ENCODE results near the gene CNTROB. TPM values are rescaled to one million over a fixed set of nuclear protein-coding genes. Genes with fewer than 3 reads are reported as not detected.

CNTROB gene
- total and polyA plus RNA-seq, 2 donors (not counting 1 experiment from before 2014, with no cell fraction given), result 23.1 to 34.8 TPM

GRCh38 chr17:7932483-7932891 lies 481 bp downstream of the CNTROB start:
- Histone ChIP-seq H3K27ac (ENCODE audit: low read length in 2 of 2) (peak overlapping the region; percentile 75 to 88), H3K79me2 (ENCODE audit: control insufficient read depth, insufficient read depth, low read length) (peaks cover 35% of the 10 kb centered on the region), H3K4me2 (replicated peaks; ENCODE audit: low read depth, low read length, poor library complexity, severe bottlenecking) (peak overlapping the region; percentile 99), H3K36me3 (replicated peaks in 1 of 2; ENCODE audit: control extremely low read depth in 1 of 2, control insufficient read depth in 1 of 2, extremely low read depth in 1 of 2, insufficient read depth in 2 of 2, low read length in 1 of 2) (peaks cover 7 to 23% of the 10 kb centered on the region in 2 experiments), H3K9me3 (ENCODE audit: control extremely low read depth in 1 of 3, control insufficient read depth in 2 of 3, insufficient read depth in 1 of 3, low read length in 2 of 3) (no peaks in the 10 kb centered on the region), H3K9ac (ENCODE audit: low read length) (peak overlapping the region; percentile 93), H3K27me3 (replicated peaks in 1 of 4; ENCODE audit: control extremely low read depth in 1 of 4, control insufficient read depth in 3 of 4, insufficient read depth in 4 of 4, low read length in 3 of 4) (no peaks in the 10 kb centered on the region), H3K4me1 (ENCODE audit: control insufficient read depth in 2 of 2, insufficient read depth in 2 of 2, low read length in 2 of 2) (peaks cover 18 to 33% of the 10 kb centered on the region in 2 donors), H3K4me3 (ENCODE audit: control extremely low read depth in 1 of 5, extremely low read depth in 1 of 5, insufficient read depth in 1 of 5, low read depth in 2 of 5, low read length in 4 of 5) (peak overlapping the region; percentile 75 to 98 (median 89)), H2AFZ (ENCODE audit: insufficient read depth, low read depth, low read length, poor library complexity, severe bottlenecking) (peak overlapping the region; percentile 95), H4K20me1 (ENCODE audit: control insufficient read depth, insufficient read depth, low read length, poor library complexity, severe bottlenecking) (peaks cover 4% of the 10 kb centered on the region)
- TF ChIP-seq CTCF (IDR thresholded peaks at IDR 0.05) (no peak), EZH2 (IDR thresholded peaks at IDR 0.05; ENCODE audit: borderline replicate concordance, insufficient read depth, low read depth, low read length, poor library complexity, severe bottlenecking) (no peak)
- Mint-ChIP-seq H3K4me1 (peaks cover 44% of the 10 kb centered on the region), H3K27ac (peak overlapping the region; percentile 95), H3K9me3 (ENCODE audit: insufficient read depth) (no peaks in the 10 kb centered on the region), H3K4me3 (peak overlapping the region; percentile 95), H3K27me3 (no peaks in the 10 kb centered on the region)
- CTCF ChIA-PET, result interaction anchor here (0.6 to 6.6 kb wide), 17 partner anchors 10 to 314 kb away, joined by 3 to 48 read pairs (median 4); partner anchors contain the start of genes NAA38, RNF227 and WRAP53
- 0% methylated on average over 17 of the region's 17 CpGs for WGBS (ENCODE audit: insufficient coverage)
- intact Hi-C loops (cut with micrococcal nuclease), result loop anchor here (1.0 to 5.0 kb wide), 8 partner anchors 10 to 450 kb away; partner anchors contain the start of genes KDM6B, NAA38, RPL26 and WRAP53
- POLR2A ChIA-PET, result interaction anchor here (0.7 to 2.5 kb wide), 9 partner anchors 10 to 315 kb away, joined by 3 to 21 read pairs (median 4); partner anchors contain the start of genes CTC1, CYB5D1, NAA38 and RNF227
- DNase-seq (no peak), ATAC-seq (ENCODE audit: low read depth) (peak; percentile 4)

GRCh38 chr17:7932949-7933348 lies 943 bp downstream of the CNTROB start:
- DNase-seq, result peak; percentile 44
- intact Hi-C loops (cut with micrococcal nuclease), result loop anchor here (1.0 to 5.0 kb wide), 8 partner anchors 11 to 449 kb away; partner anchors contain the start of genes KDM6B, NAA38, RPL26 and WRAP53
- H3K4me3 ChIP-seq (ENCODE audit: control extremely low read depth in 1 of 5, extremely low read depth in 1 of 5, insufficient read depth in 1 of 5, low read depth in 2 of 5, low read length in 4 of 5), result peak overlapping the region; percentile 75 to 98 (median 89)
- 20% methylated on average over 8 of the region's 16 CpGs for WGBS (ENCODE audit: insufficient coverage)
- peaks cover 18 to 33% of the 10 kb centered on the region in 2 donors for H3K4me1 ChIP-seq (ENCODE audit: control insufficient read depth in 2 of 2, insufficient read depth in 2 of 2, low read length in 2 of 2)
- TF ChIP-seq CTCF (IDR thresholded peaks at IDR 0.05) (no peak), EZH2 (IDR thresholded peaks at IDR 0.05; ENCODE audit: borderline replicate concordance, insufficient read depth, low read depth, low read length, poor library complexity, severe bottlenecking) (no peak)
- H3K27ac ChIP-seq (ENCODE audit: low read length in 2 of 2), result peak overlapping the region in 1 of 2 donors; percentile 88
- H3K9me3 Mint-ChIP-seq (ENCODE audit: insufficient read depth), result no peaks in the 10 kb centered on the region
- H3K27ac Mint-ChIP-seq, result peak overlapping the region; percentile 95
- H2AFZ ChIP-seq (ENCODE audit: insufficient read depth, low read depth, low read length, poor library complexity, severe bottlenecking), result peak overlapping the region; percentile 95
- peaks cover 35% of the 10 kb centered on the region for H3K79me2 ChIP-seq (ENCODE audit: control insufficient read depth, insufficient read depth, low read length)
- no peaks in the 10 kb centered on the region for H3K27me3 ChIP-seq (replicated peaks in 1 of 4; ENCODE audit: control extremely low read depth in 1 of 4, control insufficient read depth in 3 of 4, insufficient read depth in 4 of 4, low read length in 3 of 4)
- no peak for ATAC-seq (ENCODE audit: low read depth)
- POLR2A ChIA-PET, result interaction anchor here (0.6 to 2.5 kb wide), 3 partner anchors 17 to 273 kb away, joined by 3 to 21 read pairs (median 4); partner anchors contain the start of gene RNF227
- H3K4me2 ChIP-seq (replicated peaks; ENCODE audit: low read depth, low read length, poor library complexity, severe bottlenecking), result peak overlapping the region; percentile 99
- peaks cover 7 to 23% of the 10 kb centered on the region in 2 experiments for H3K36me3 ChIP-seq (replicated peaks in 1 of 2; ENCODE audit: control extremely low read depth in 1 of 2, control insufficient read depth in 1 of 2, extremely low read depth in 1 of 2, insufficient read depth in 2 of 2, low read length in 1 of 2)
- peak overlapping the region; percentile 95 for H3K4me3 Mint-ChIP-seq
- H3K9me3 ChIP-seq (ENCODE audit: control extremely low read depth in 1 of 3, control insufficient read depth in 2 of 3, insufficient read depth in 1 of 3, low read length in 2 of 3), result no peaks in the 10 kb centered on the region
- H3K27me3 Mint-ChIP-seq, result no peaks in the 10 kb centered on the region
- H4K20me1 ChIP-seq (ENCODE audit: control insufficient read depth, insufficient read depth, low read length, poor library complexity, severe bottlenecking), result peaks cover 4% of the 10 kb centered on the region
- CTCF ChIA-PET, result interaction anchor here (0.6 to 6.6 kb wide), 16 partner anchors 11 to 313 kb away, joined by 3 to 48 read pairs (median 4); partner anchors contain the start of genes NAA38, RNF227 and WRAP53
- H3K4me1 Mint-ChIP-seq, result peaks cover 43% of the 10 kb centered on the region
- peak overlapping the region; percentile 93 for H3K9ac ChIP-seq (ENCODE audit: low read length)
